ENCODE measurements around the gene SUCLG2.

- TF ChIP-seq, protein P1, sequence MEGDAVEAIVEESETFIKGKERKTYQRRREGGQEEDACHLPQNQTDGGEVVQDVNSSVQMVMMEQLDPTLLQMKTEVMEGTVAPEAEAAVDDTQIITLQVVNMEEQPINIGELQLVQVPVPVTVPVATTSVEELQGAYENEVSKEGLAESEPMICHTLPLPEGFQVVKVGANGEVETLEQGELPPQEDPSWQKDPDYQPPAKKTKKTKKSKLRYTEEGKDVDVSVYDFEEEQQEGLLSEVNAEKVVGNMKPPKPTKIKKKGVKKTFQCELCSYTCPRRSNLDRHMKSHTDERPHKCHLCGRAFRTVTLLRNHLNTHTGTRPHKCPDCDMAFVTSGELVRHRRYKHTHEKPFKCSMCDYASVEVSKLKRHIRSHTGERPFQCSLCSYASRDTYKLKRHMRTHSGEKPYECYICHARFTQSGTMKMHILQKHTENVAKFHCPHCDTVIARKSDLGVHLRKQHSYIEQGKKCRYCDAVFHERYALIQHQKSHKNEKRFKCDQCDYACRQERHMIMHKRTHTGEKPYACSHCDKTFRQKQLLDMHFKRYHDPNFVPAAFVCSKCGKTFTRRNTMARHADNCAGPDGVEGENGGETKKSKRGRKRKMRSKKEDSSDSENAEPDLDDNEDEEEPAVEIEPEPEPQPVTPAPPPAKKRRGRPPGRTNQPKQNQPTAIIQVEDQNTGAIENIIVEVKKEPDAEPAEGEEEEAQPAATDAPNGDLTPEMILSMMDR (IDR thresholded peaks at IDR 0.05) = no peak
- TF ChIP-seq POLR2A (IDR thresholded peaks at IDR 0.05) = no peak
These were observed 163.8 kb downstream of the SUCLG2 start for GRCh38 chr3:67490658-67491057.

All from body of pancreas (tissue), 4 donors.